DMS79 treated with DMSO at 0.1 percent for 48 hours (cell line): ENCODE data around the gene OSM.
"Not testable (repeated sequence)": the region's sequence is repeated elsewhere in the genome, so short reads cannot be mapped to it uniquely, and the experiment has no call there.

Experiments used
- DNase-seq: peaks from one replicate; lab custom pipeline; 2025; lab: John Stamatoyannopoulos, UW

OSM gene

DNA sequence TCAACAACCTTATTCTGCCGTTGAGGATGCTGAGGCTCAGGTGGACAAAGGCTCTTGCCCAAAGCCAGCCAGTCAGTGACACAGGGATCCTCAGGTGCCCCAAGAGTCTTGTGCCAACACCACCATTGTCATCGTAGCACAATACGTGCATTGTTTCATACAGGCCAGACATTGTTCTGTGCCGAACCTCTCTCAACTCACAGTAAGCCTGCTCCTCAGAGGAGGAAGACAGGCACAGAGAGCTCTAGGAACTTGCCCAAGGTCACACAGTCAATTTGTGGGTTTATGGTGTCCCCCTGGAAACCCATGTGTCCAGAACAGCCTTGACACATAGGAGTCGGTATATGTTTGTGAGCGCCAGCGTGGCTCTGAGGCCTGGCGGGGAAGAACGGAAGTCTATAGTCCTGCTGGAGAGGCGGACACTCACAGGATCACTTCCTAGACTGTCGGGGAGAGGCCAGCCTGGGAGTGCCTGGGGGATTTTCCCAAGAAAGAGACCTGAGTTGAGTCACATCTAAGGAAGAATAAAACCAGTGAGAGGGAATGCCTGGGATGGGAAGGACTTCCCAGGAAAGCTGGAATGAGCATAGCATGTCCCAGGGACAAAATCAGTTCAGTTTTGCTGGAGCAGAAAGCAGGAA lies 40.3 kb downstream of the OSM start:
- no peak for DNase-seq

GRCh38 chr22:30225220-30225927 lies 41.3 kb downstream of the OSM start:
- DNase-seq = no peak

GRCh38 chr22:30224161-30224857 lies 42.3 kb downstream of the OSM start:
- no peak for DNase-seq

- DNase-seq = no peak
These were observed 43.3 kb downstream of the OSM start for GRCh38 chr22:30223303-30223702.

DNA sequence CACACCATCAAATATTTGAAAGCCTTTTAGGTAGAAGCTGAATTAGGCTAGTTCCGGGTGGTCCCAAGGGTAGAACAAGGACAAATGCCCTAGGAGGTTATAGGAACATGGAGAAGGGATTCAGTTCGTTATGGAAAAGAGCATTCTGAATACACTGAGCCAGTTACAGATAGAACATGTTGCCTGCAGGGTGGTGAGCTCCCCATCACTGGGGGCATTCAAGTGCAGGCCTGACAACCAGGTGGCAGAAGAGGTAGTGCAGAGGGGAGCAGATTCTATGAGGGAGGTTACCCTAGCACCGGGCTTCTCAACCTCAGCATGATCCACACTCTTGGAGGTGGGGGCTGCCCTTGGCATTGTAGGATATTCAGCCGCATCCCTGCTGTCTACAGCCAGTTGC lies 44.3 kb downstream of the OSM start:
- DNase-seq = no peak

DNA sequence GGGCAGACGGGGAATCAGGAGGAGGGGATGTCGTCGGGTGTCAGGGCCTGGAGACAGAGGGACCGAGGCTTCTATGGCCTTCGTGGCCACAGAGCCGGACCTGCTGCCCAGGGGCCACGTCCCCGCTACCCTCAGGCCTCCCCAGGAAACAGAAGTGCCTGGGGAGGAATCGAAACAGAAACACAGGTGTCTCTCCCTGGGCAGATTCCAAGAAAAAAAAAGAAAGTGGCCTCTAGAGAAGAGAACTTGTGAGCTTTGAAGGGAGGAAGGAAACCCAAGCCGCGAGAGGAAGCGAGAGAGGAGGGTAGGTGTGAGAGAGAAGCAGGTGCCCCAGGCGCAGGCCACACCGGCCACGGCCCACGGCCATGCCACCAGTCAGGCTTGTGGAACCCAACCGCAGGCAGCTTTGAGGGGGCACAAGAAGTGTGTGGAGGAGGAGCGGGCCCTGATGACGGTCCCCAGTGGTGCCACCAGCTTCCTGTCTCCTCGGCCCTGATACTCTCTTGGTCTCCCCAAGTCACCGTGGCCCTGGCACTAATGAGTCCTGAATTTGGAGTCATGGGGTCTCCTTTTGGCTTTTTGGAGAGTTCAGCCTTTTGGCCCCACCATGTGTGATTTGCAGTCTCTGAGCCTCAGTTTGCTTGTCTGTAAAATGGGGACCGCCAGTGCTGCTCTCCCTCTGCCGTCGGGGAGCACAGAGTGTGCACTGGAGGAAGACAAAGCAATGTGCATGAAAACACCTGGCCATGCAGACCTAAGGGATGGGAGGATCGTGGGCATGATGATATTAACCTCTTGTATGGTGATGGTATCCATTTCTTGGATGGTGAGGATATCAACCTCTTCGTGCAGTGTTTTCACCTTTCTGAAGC lies 45.3 kb downstream of the OSM start:
- DNase-seq = no peak

- no peak for DNase-seq
These were observed 46.2 kb downstream of the OSM start for GRCh38 chr22:30220338-30221012.

GRCh38 chr22:30219668-30220278 lies 46.9 kb downstream of the OSM start:
- no peak for DNase-seq

- DNase-seq = no peak
These were observed 47.5 kb downstream of the OSM start for GRCh38 chr22:30219049-30219654.

GRCh38 chr22:30217698-30218560 lies 48.7 kb downstream of the OSM start:
- no peak for DNase-seq

GRCh38 chr22:30216710-30217109 lies 49.9 kb downstream of the OSM start:
- no peak for DNase-seq

- DNase-seq = not testable (repeated sequence)
These were observed 50.4 kb downstream of the OSM start for GRCh38 chr22:30216272-30216671.

DNA sequence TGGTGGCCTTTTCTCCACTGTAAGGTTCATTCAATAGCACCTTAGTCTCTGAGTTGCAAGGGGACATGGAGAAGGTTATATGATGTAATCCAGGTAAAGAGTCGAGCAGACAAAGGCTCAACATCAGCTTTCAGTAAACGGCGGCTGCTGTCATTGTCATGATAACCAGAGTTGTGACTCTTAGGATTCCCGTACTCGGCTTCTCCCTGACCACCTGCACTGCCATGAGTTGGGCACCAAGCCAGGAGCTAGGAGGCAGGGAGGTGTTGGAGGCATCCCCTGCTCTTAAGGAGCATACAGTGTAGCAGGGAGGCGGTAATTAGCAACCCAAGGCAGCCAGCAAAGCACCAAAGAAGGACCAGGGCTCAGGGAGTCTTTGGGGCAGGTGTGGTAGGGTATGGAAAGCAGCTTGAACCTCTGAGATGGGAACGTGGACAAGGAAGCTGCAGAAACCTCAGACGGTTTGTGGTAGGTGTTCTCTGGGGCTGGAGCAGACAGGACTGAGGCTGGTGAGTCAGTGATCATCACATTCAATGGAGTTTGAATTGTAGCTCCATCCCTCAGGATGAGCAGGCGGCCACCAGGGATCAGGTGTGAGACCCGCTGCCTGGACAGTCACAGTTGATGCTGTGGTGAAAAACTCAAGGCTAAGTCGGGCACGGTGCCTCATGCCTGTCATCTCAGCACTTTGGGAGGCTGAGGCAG lies 51.8 kb downstream of the OSM start:
- no peak for DNase-seq

DNA sequence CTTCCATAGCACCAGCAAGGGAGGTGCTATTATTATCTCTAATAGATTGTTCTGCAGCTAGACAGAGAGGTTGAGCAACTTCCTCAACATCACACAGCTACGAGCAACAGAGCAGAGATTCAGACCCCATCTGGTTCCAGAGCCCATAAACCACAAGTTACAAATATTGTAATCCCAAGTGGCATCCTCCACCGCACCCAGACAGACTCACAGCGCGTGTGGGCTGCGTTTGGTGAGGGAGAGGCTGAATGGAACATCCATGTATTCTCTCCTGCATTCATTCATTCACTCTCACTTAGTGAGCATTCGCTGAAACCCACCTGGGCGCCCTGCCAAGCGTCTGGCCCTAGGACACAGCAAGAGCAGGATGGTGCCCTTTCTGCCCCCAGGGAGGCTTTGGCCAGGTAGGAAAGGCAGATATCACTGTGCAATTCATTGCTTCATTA lies 53.6 kb downstream of the OSM start:
- DNase-seq = no peak
